GM13977 (cell line): ENCODE data around the gene XPNPEP2.

Experiments
- DNase-seq: peaks from one replicate; pipeline ENCODE4 v3.0.0; 2012; ENCODE audit warnings: low spot score
- CTCF ChIP-seq: IDR thresholded peaks from 2 replicates; pipeline ENCODE4 v1.5.1; 2012; ENCODE audit warnings: mild to moderate bottlenecking, control low read depth; ENCODE audit not compliant: insufficient read depth; ENCODE audit errors: extremely low read depth, missing control alignments
- in situ Hi-C: fragments of 300-500 bp; cut with MboI; formaldehyde crosslinking; loops from one replicate; pipeline ENCODE4 v1.12.0; 2022; ENCODE audit warnings: low sequenced_read_pairs, low pct_unique_long_range_greater_than_20kb, mixed read lengths, inconsistent platforms; ENCODE audit not compliant: unreplicated experiment

The XPNPEP2 gene

DNA sequence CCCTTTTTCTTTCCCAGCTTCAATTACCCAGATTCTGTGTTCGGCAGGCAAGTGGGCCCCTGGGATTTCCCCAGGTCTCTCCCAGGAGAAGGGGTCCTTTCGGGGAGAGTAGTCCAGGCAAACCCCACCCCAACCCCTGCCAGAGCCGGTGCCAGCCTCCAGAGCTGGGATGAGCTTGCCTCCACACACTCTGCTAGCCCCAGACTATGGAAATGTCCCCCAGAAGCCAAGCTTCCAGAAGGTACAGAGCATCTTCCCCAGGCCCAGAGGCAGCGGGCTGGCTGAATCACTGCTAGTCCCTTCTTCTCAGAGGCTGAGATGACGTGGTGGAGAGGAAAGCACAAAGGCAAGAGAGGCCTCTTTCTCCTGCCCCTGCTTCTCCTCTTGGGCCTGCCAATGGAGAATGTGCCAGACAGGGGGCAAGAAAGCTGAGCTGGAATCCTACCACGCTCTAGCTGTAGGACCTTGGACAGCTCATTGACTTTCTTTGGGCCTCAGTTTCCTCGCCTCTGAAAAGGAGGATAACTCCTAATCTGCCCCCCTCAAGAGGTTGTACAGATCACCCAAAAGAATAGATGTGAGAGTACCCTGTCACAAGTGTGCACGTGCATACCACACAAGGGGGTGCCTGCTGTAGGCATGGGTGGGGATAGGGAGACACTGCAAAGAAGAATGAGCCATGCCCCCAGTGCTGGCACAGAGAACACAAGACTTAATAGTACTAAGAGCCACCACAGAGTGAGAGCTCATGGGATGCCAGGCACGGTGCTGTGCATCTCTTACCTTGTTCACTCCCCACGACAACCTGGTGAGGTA lies 43.1 kb downstream of the XPNPEP2 start:
- in situ Hi-C loops = no loop called here
- DNase-seq = no peak
- TF ChIP-seq CTCF = no peak

DNA sequence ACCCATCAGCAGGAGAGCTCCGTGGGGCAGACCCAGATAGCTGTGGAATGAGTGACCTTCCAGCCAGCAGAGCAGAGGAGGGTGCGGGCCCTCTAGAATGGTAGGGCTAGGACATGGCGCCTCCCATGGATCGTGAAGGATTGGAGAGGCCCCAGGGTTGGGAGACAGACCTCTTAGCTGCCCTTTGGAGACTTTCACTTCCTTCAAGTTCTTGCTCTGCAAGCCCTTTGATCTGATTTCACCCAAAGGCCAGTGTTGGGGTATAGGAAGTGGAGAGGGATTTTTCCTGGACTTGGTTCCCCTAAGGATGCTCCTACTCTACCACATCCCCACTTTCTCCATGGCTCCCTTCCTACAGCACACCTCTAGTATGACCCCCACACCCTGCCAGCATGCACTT lies 43.9 kb downstream of the XPNPEP2 start:
- in situ Hi-C loops = no loop called here
- no peak for TF ChIP-seq CTCF
- DNase-seq = no peak

DNA sequence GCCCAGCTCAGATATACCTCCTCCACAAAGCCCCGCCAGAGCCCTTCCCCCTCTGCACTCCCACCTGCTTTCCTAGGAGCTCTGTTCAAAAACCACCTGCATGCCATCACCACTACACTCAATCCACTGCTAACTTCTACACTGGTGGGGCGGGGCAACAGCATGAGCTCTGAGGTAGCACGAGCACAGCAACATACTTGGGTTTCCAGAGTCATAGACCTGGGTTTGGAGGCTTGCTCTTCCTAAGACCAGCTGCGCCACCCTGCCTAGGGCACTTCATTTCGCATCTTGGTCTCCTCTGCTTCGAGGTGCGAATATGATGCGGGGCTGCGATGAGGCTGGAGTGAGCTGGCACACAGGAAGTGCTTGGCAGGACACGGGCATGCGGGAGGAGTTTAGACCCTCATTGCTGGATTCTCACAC lies 44.5 kb downstream of the XPNPEP2 start:
- DNase-seq = no peak
- in situ Hi-C loops = no loop called here
- no peak for TF ChIP-seq CTCF

DNA sequence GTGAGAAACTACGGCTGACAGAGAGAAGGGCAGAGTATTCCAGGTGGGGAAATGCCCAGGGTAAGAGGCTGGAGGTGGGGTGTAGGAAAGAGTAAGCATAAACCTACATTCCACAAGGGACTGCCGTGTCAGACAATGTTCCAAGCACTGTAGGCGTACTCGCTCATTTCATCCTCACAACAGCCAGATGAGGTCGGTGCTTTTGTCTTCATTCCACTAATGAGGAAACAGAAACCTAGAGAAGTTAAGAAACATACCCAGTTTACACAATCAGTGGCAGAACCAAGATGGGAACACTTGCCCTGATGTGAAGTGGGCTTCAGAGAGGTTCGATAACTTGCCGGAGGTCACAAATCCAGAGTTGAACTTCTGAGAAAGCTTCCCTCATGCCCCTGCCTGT lies 45.6 kb downstream of the XPNPEP2 start:
- TF ChIP-seq CTCF = no peak

GRCh38 chrX:129785160-129785947 lies 46.6 kb downstream of the XPNPEP2 start:
- DNase-seq = no peak
- in situ Hi-C loops = no loop called here
- no peak for TF ChIP-seq CTCF

More for the DNA sequence above, 45.6 kb downstream of the XPNPEP2 start:
- in situ Hi-C loops = no loop called here
- DNase-seq = no peak

- no peak for TF ChIP-seq CTCF
- in situ Hi-C loops = no loop called here
- DNase-seq = peak; percentile 60
Observed at GRCh38 chrX:129786210-129786651, 47.5 kb downstream of the XPNPEP2 start.
